GM12873 (cell line): ENCODE results near the gene HEBP2.

ENCODE experiments used
- TF ChIP-seq, protein P1 (sequence below): IDR thresholded peaks from 2 replicates; pipeline ENCODE4 v1.5.1; 2012; ENCODE audit warnings: low read depth, mild to moderate bottlenecking, moderate library complexity, low read length, control low read depth; ENCODE audit not compliant: insufficient read depth; ENCODE audit errors: missing control alignments

The HEBP2 gene

DNA sequence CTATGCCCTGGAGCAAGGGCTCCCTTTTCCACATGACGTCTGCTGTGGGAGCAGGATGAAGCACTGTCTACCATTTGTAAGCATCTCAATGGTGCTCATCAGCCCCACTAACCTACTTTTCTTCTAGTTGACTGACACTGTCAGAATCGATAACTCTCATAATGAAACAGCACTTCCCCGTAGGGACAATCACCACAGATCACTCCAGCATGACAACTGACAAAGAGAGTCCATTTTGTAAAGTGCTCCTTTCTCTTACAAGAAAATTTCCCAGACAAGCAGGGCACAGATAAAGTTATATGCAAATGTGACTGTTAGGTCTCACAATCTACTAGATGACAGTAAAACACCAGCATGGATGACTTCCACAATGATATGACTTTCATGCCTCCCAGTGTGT, 46.4 kb downstream of the HEBP2 start:
- TF ChIP-seq, protein P1, sequence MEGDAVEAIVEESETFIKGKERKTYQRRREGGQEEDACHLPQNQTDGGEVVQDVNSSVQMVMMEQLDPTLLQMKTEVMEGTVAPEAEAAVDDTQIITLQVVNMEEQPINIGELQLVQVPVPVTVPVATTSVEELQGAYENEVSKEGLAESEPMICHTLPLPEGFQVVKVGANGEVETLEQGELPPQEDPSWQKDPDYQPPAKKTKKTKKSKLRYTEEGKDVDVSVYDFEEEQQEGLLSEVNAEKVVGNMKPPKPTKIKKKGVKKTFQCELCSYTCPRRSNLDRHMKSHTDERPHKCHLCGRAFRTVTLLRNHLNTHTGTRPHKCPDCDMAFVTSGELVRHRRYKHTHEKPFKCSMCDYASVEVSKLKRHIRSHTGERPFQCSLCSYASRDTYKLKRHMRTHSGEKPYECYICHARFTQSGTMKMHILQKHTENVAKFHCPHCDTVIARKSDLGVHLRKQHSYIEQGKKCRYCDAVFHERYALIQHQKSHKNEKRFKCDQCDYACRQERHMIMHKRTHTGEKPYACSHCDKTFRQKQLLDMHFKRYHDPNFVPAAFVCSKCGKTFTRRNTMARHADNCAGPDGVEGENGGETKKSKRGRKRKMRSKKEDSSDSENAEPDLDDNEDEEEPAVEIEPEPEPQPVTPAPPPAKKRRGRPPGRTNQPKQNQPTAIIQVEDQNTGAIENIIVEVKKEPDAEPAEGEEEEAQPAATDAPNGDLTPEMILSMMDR = no peak

DNA sequence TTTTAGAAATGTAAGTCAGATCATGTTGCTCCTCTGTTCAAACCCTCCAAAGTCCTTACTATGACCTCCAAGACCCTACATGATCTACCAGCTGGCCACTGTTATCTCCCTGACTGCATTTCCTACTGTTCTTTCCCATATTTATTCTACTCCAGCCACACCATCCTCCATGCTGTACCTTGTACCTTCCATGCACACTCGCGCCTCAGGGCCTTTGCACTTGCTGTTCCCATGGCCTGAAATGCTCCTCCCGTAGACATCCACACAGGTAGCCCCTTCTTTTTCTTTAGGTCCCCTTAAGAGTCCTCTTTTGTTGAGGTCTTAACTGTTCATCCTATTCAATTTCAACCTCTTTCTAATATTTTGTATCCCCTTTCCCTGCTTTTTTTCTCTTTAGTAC, 47.0 kb downstream of the HEBP2 start:
- TF ChIP-seq, protein P1 = no peak

DNA sequence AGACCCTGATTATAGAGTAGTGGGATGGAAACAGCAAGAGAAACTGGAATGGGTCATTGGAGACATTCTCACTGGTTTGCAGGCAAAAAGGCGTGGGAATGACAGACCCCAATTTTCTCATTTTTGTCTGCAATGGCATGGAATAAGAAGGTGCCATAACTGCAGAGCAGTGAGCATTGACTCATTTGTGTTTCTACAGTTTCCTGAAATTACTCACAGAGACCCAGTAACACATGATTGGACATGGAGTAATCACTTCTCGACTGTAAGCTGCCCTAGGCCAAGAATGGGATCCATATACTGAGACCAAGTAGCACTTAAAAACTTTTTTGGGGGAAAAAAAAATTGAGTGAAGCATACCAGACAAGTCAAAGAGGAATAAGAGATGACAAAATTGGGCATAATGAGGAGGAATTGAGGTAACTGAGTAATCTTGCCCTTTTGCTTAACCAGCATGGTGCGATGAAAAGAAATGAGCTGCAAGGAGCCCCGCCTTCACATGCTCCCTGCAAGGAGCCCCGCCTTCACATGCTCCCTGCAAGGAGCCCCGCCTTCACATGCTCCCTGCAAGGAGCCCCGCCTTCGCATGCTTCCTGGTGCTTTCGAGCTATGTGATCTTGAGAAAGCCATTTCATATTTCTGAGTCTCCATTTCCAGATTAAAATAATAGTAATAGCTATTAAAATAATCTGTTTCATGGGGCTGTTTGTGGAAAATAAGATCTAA, 51.1 kb downstream of the HEBP2 start:
- TF ChIP-seq, protein P1 = no peak

DNA sequence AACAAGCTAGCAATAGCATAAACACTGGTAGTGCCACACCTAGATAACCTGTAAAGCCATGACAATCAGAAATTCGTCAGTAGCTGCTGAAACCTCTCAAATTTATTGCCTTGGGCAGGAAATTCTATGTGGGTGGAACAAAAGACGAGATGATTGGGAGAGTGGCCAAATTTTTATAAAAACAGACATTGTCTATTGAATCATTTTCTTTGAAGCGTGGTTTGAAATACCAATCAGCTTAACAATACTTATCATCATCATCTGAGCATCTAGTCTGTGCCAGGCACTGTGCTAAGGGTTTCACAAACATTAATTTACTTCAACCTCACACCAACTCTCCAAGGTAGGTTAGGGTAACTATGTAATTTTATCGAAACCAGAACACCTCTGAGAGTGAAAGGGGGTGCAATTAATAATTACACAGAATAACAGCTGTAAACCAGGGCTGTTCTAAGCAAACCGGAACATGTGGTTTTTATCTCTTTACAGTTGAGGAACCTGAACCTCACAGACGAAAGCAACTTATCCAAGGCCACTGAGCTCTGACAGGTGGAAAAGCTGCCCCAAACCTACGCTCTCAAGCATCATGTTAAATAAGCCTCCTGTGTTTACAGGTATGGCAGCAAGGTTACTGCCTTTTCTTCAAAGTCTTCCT, 51.9 kb downstream of the HEBP2 start:
- TF ChIP-seq, protein P1 = no peak

DNA sequence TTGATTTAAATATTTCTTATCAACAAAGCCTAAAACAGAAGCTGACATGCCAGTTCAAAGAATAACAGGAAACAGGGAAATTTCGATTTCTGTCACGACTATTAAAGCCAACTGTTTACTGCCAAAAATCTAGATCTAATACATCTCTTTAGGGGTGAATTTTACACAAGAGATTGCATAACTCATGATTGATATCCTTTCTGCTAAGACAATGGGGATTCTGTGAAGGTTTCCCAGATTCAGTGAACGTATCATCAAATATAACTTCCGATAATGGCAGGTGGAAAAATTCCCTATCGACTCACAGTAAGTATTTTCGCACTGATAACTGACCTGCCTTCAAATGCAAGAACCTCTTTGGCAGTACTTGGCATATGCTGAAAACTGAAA, 52.4 kb downstream of the HEBP2 start:
- TF ChIP-seq, protein P1 = no peak

DNA sequence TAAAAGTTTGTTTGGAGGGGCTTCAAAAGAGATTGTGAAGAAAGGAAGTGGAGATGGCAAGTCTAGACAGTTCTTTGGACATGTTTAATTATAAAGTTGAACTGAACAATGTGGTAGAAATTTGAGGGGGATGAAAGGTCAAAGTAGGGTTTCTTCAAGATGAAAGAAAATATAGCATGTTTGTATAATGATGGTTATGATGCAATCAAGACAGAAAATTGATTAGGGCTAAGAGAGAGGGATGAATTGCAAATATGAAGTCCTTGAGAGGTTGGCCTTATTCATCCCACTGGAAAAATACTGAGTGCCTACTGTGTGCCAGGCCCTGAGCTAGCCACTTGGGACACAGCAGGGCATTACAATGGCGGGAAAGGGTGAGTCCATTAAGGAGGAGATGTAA, 57.6 kb downstream of the HEBP2 start:
- TF ChIP-seq, protein P1 = no peak

DNA sequence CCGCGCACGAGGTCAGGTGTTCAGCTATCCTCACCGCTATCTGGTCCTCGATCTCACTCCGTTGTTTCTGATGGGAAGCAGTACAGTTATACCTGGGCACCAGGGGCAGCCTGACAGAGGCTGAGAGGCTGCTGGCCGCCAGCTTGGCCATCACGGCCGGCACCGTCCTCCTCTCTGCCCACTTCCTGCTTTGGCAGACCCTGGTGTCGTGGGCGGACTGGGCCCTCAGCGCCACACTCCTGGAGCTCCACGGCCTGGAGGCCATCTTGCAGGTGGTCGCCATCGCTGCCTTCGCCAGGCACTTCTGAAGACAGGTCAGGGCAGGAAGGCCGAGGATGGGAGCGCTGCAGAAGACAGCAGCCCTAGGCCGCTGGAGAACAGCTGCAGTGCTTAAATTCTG, 60.1 kb downstream of the HEBP2 start:
- TF ChIP-seq, protein P1 = no peak
